HepG2 (cell line): ENCODE results near the gene ARL5A. TPM values are rescaled to one million over a fixed set of nuclear protein-coding genes. Genes with fewer than 3 reads are reported as not detected.

ENCODE experiments used
- ATAC-seq: fragments of 200-7000 bp; cut with Tn5 transposase; 3 replicates; pipeline ENCODE4 v1.9.1; 2020; ENCODE audit warnings: mild to moderate bottlenecking, moderate library complexity
- BruUV-seq: library from RNA; stranded (reverse); fragments of 400-500 nt; replicated peaks from 2 replicates; lab custom pipeline; 2021; lab: Mats Ljungman, UMichigan
- CTCF ChIA-PET: fragments of 300-600 bp; formaldehyde crosslinking; extraction: SDS; loops from one replicate; lab custom pipeline; 2021; ENCODE audit warnings: low total read pairs, inconsistent platforms, low intra/inter-chr PET ratio; lab: Yijun Ruan, JAX
- POLR2A ChIA-PET: fragments of 350-600 bp; sonication (Branson Sonifier 250); formaldehyde crosslinking; loops from one replicate; lab custom pipeline; 2020; ENCODE audit warnings: antibody characterized with exemption, inconsistent platforms; lab: Yijun Ruan, JAX
- DNase-seq: peaks from one replicate; pipeline ENCODE4 v3.0.0-alpha.2; 2015; ENCODE audit warnings: low spot score
- FAIRE-seq: peaks from 3 replicates; lab custom pipeline; 2011; peaks lifted over from hg19 to GRCh38; lab: Jason Lieb, UNC
- H2AFZ ChIP-seq: one replicate; pipeline ENCODE4 v1.6.1; 2011; ENCODE audit warnings: low read length, inconsistent platforms
- H3K27ac ChIP-seq: fragments of 300-600 bp; 3 replicates; pipeline ENCODE4 v1.8.0; 2011; ENCODE audit warnings: mixed run types, mild to moderate bottlenecking, mixed read lengths, low read length, inconsistent platforms; ENCODE audit not compliant: insufficient read depth; ENCODE audit errors: extremely low read length
- H3K27me3 ChIP-seq, 2 experiments: fragments of 200-600 bp in 1 of 2; 2 replicates in 1 of 2; 3 replicates in 1 of 2; pipeline versions ENCODE4 v1.6.0 to v1.8.0; 2011; ENCODE audit warnings: low read length in 2 of 2, mild to moderate bottlenecking in 2 of 2, moderate library complexity in 2 of 2, inconsistent platforms in 1 of 2; ENCODE audit not compliant: insufficient read depth in 2 of 2, control insufficient read depth in 1 of 2
- H3K36me3 ChIP-seq, 2 experiments: fragments of 200-600 bp in 1 of 2; replicated peaks in 1 of 2; 2 replicates in 1 of 2; 3 replicates in 1 of 2; pipeline versions ENCODE4 v1.5.1 to v1.8.0; 2011; ENCODE audit warnings: low read length in 2 of 2, inconsistent platforms in 1 of 2; ENCODE audit not compliant: insufficient read depth in 2 of 2, control insufficient read depth in 1 of 2
- H3K4me1 ChIP-seq: 2 replicates; pipeline ENCODE4 v1.5.1; 2012; ENCODE audit warnings: low read length, inconsistent platforms; ENCODE audit not compliant: insufficient read depth
- H3K4me2 ChIP-seq: 2 replicates; pipeline ENCODE4 v1.6.0; 2011; ENCODE audit warnings: low read depth, low read length, inconsistent platforms
- H3K4me3 ChIP-seq, 3 experiments: fragments of 200-600 bp in 1 of 3; sonication (generic), shearing (Covaris generic) in 1 of 3; replicated peaks in 1 of 3; 2 replicates each; pipeline ENCODE4 v1.5.1; 2011 to 2016; ENCODE audit warnings: low read length in 3 of 3, inconsistent platforms in 2 of 3, low read depth in 2 of 3, mild to moderate bottlenecking in 2 of 3, control low read depth in 1 of 3, mixed read lengths in 1 of 3; ENCODE audit not compliant: insufficient read depth in 1 of 3
- H3K79me2 ChIP-seq: one replicate; pipeline ENCODE4 v1.6.1; 2011; ENCODE audit warnings: low read length, inconsistent platforms; ENCODE audit not compliant: insufficient read depth
- H3K9ac ChIP-seq: 2 replicates; pipeline ENCODE4 v1.6.0; 2011; ENCODE audit warnings: mild to moderate bottlenecking, low read depth, low read length, inconsistent platforms; ENCODE audit not compliant: insufficient read depth
- H3K9me3 ChIP-seq: 2 replicates; pipeline ENCODE4 v1.5.1; 2012; ENCODE audit warnings: mild to moderate bottlenecking, low read length
- H4K20me1 ChIP-seq: 2 replicates; pipeline ENCODE4 v1.6.0; 2011; ENCODE audit warnings: inconsistent platforms, mild to moderate bottlenecking, low read length, moderate library complexity; ENCODE audit not compliant: insufficient read depth
- EHMT2 ChIP-seq: fragments of 200-600 bp; sonication (generic); IDR thresholded peaks from 2 replicates; pipeline ENCODE4 v1.7.0; 2017; ENCODE audit warnings: antibody characterized with exemption, low read depth, low read length, borderline replicate concordance
- ESRRA ChIP-seq: sonication (generic); formaldehyde crosslinking; IDR thresholded peaks from 2 replicates; pipeline ENCODE4 v1.5.1; 2020; ENCODE audit warnings: mild to moderate bottlenecking, low read depth, missing genetic modification reagents
- GRHL1 ChIP-seq: sonication (generic); formaldehyde crosslinking; conservative IDR thresholded peaks from 2 replicates; pipeline ENCODE4 v1.8.0; 2022; ENCODE audit warnings: missing genetic modification reagents
- HNRNPK ChIP-seq: fragments of 200-400 bp; formaldehyde crosslinking; IDR thresholded peaks from 2 replicates; pipeline ENCODE4 v1.6.1; 2018; ENCODE audit warnings: low read length, low read depth, moderate library complexity, mild to moderate bottlenecking; ENCODE audit not compliant: poor library complexity, severe bottlenecking
- JUN ChIP-seq: sonication (generic); formaldehyde crosslinking; IDR thresholded peaks from 2 replicates; pipeline ENCODE4 v1.4.0; 2020; ENCODE audit warnings: mild to moderate bottlenecking, missing genetic modification reagents
- KAT2B ChIP-seq: fragments of 150-350 bp; IDR thresholded peaks from 2 replicates; pipeline ENCODE4 v1.6.1; 2014; ENCODE audit warnings: low read depth, low read length, borderline replicate concordance
- PATZ1 ChIP-seq: sonication (generic); formaldehyde crosslinking; IDR thresholded peaks from 2 replicates; pipeline ENCODE4 v1.4.0; 2020; ENCODE audit warnings: missing genetic modification reagents
- PCBP2 ChIP-seq: fragments of 200-400 bp; formaldehyde crosslinking; optimal IDR thresholded peaks from 2 replicates; pipeline ENCODE3; 2018; ENCODE audit warnings: low read length, low read depth; ENCODE audit not compliant: poor library complexity, severe bottlenecking
- RARG ChIP-seq: sonication (generic); formaldehyde crosslinking; IDR thresholded peaks from 2 replicates; pipeline ENCODE4 v1.4.0; 2020; ENCODE audit warnings: low read depth, mild to moderate bottlenecking, missing genetic modification reagents
- TAF15 ChIP-seq: fragments of 200-400 bp; formaldehyde crosslinking; IDR thresholded peaks from one replicate; pipeline ENCODE4 v1.6.1; 2018; ENCODE audit warnings: mild to moderate bottlenecking, low read depth, low read length; ENCODE audit not compliant: poor library complexity, severe bottlenecking
- TCF7 ChIP-seq: sonication (generic); IDR thresholded peaks from 2 replicates; pipeline ENCODE4 v1.6.1; 2016; ENCODE audit warnings: antibody characterized with exemption, low read depth
- TOPORS ChIP-seq: sonication (generic); formaldehyde crosslinking; IDR thresholded peaks from 2 replicates; pipeline ENCODE4 v1.8.0; 2023; ENCODE audit warnings: mild to moderate bottlenecking, missing genetic modification reagents
- ZFP37 ChIP-seq: sonication (generic); formaldehyde crosslinking; IDR thresholded peaks from 2 replicates; pipeline ENCODE4 v1.4.0; 2020; ENCODE audit warnings: missing genetic modification reagents, borderline replicate concordance
- ZNF629 ChIP-seq: sonication (generic); formaldehyde crosslinking; conservative IDR thresholded peaks from 2 replicates; pipeline ENCODE4 v1.5.0; 2020; ENCODE audit warnings: missing genetic modification reagents
- ZNF768 ChIP-seq: sonication (generic); formaldehyde crosslinking; IDR thresholded peaks from 2 replicates; pipeline ENCODE4 v1.4.0; 2020; ENCODE audit warnings: missing genetic modification reagents
- WGBS: methylation state at CpG from one replicate; pipeline ENCODE4 v1.1.6; 2017; ENCODE audit warnings: low lambda C conversion rate; 5-methylcytosine and 5-hydroxymethylcytosine counted together
- in situ Hi-C: cut with HindIII; loops from 2 replicates; pipeline ENCODE4 v1.10.0; 2017; ENCODE audit warnings: low pct_unique_long_range_greater_than_20kb; ENCODE audit not compliant: extremely low pct_ligation_motif_present
- intact Hi-C: fragments of 100-400 bp; cut with micrococcal nuclease; formaldehyde crosslinking; loops from one replicate; pipeline ENCODE4 v1.10.0; 2022; ENCODE audit not compliant: unreplicated experiment
- polyA plus RNA-seq, 8 experiments: library from polyadenylated mRNA; depleted of rRNA in 3 of 8; stranded (reverse) in 7 of 8; unstranded in 1 of 8; fragments of >200 nt; fragmentation: Illumina TruSeq in 4 of 8; extraction: Trizol in 4 of 8; gene quantifications; 2 replicates each; pipeline versions ENCODE4 v1.2.1 to v1.2.3, GENCODE V29; 2011 to 2016; ENCODE audit warnings: low read depth in 4 of 8, missing spikeins in 1 of 8, mixed read lengths in 1 of 8; ENCODE audit not compliant: insufficient read depth in 1 of 8
- total RNA-seq, 5 experiments: library from RNA; depleted of rRNA; stranded (reverse); fragments of >200 nt; fragmentation: Illumina TruSeq; extraction: Trizol; gene quantifications; 2 replicates each; pipeline ENCODE4 v1.2.3, GENCODE V29; 2016; ENCODE audit warnings: low read depth in 1 of 5

Gene ARL5A
- total and polyA plus RNA-seq, 2 of the 13 experiments (the other 11 are each of a cell fraction or from before 2014, with no cell fraction given), result 47.5 to 149 TPM

DNA sequence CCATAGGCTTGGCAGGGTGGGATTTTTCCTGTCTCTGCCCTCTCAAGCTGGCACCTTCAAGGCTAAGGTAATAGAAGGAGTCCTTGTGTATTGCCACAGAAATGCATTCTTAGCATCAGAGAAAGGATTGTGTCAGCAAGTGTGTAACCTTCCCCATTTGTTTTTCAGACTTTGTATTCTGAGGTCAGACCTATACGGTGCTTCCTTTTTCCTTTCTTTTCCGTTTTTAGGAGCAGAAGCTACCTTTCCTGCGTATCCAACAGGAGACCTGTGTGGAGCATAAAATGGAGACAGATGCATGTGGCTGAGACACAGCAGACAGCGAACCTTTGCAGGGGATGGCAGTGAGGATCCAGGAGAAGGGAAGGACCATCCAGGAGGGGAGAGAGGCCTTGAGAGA lies 46.6 kb downstream of the ARL5A start (continued):
- TF ChIP-seq ZNF768 (CRISPR knock-in tag), result no peak
- TF ChIP-seq TAF15, result no peak

GRCh38 chr2:151780938-151781337 lies 47.3 kb downstream of the ARL5A start:
- Histone ChIP-seq H3K4me2 (no peak overlapping the region), H2AFZ (no peak overlapping the region), H4K20me1 (no peaks in the 10 kb centered on the region), H3K9me3 (no peaks in the 10 kb centered on the region), H3K9ac (no peak overlapping the region), H3K4me3 (no peak overlapping the region), H3K79me2 (no peaks in the 10 kb centered on the region), H3K4me1 (no peaks in the 10 kb centered on the region), H3K27me3 (no peaks in the 10 kb centered on the region), H3K27ac (no peak overlapping the region), H3K36me3 (peaks cover 3 to 5% of the 10 kb centered on the region in 2 experiments; a peak in 2 of 5 replicates)
- CTCF ChIA-PET, result no interaction called here
- no TSS peak for BruUV-seq
- ATAC-seq, result no peak
- in situ Hi-C loops (no loop called here), intact Hi-C loops (no loop called here)
- TF ChIP-seq ZNF629 (CRISPR knock-in tag) (peak; percentile 64), HNRNPK (peak; percentile 74), JUN (no peak), ZFP37 (CRISPR knock-in tag) (no peak), PCBP2 (peak; percentile 47)
- POLR2A ChIA-PET, result no interaction called here
- no peak for DNase-seq
- peak; percentile 23 for FAIRE-seq

DNA sequence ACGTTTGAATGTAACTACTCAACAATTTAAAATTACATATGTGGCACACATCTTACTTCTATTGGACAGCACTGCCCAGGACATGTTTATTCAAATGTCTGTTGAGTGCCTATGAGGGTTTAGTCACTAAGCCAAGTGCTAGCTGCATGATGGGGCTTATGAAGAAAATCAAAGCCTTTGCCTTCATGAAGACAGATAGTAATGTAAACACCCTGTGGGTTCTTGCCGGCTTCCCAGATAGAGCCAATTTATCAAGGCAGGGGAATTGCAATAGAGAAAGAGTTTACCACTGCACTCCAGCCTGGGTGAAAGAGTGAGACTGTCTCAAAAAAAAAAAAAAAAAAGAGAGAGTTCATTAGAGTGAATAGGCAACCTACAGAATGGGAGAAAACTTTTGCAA lies 50.3 kb downstream of the ARL5A start:
- DNase-seq, result no peak
- BruUV-seq, result no TSS peak
- Histone ChIP-seq H3K27me3 (no peaks in the 10 kb centered on the region), H2AFZ (no peak overlapping the region), H3K4me1 (no peaks in the 10 kb centered on the region), H3K4me2 (no peak overlapping the region), H3K79me2 (no peaks in the 10 kb centered on the region), H3K9ac (no peak overlapping the region), H3K4me3 (no peak overlapping the region), H3K9me3 (no peaks in the 10 kb centered on the region), H4K20me1 (no peaks in the 10 kb centered on the region), H3K27ac (no peak overlapping the region), H3K36me3 (peaks cover 0 to 2% of the 10 kb centered on the region in 2 experiments; a peak in 2 of 5 replicates)
- in situ Hi-C loops (no loop called here), intact Hi-C loops (no loop called here)
- no peak for FAIRE-seq
- ATAC-seq, result no peak
- 91% methylated on average over 2 of the region's 2 CpGs for WGBS
- ChIA-PET CTCF (interaction anchor here (1.8 kb wide), 1 partner anchor 248 kb away, joined by 18 read pairs; no protein-coding TSS in a partner anchor), POLR2A (no interaction called here)
- TF ChIP-seq ESRRA (no peak), GRHL1 (CRISPR knock-in tag) (no peak), TCF7 (no peak), EHMT2 (no peak), PATZ1 (CRISPR knock-in tag) (no peak), RARG (CRISPR knock-in tag) (no peak), TOPORS (no peak), KAT2B (no peak)
